Stimulated activated CD8-positive, alpha-beta memory T cell treated with anti-CD3 and anti-CD28 coated beads, Interleukin-15, amount 100 ng/mL, for 48 hours (primary cell): ENCODE results near the gene C19orf38.
"Not testable (repeated sequence)": the region's sequence is repeated elsewhere in the genome, so short reads cannot be mapped to it uniquely, and the experiment has no call there.

ENCODE experiments used
- DNase-seq, 2 donors: peaks; one replicate each; pipeline ENCODE4 v3.0.0-alpha.2; 2020; ENCODE audit warnings: low read depth in 2 of 2

C19orf38 gene

DNA sequence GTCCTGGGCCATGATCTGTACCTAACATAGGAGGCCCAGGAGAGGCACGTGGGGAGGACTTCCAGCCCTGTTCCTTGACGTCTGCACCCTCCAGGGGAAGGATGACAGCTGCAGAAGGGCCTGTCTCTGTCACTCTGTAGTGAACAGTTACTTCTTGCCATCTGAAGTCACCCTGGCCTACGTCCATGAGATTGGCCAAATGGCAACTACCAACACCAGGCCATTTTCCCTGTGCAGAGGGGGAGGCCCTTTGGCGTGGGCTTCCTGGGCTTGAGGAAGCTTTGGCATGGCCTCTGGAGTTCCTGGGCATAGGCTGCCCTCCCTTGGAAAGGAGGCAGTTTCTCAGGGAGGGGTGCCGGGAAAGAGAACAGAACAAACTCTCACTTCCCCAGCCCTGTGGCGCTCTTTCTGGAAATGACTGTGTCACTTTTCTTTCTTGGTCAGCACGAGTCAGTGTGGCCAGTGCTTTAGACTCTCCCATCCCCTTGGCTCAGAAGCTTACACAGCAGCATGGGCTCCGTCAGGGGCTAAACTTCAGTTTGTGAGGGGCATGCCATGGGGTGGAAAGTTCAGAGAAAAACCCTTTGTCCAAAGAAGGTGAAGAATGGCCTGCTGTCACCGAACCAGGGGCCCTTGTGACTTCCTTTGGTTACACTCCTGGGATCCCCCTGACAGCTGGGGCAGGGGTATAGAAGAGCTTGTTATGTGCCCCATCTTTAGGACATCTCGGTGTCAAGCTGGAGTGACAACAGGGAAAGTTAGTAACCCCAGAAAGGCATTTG, 28.4 kb downstream of the C19orf38 start:
- DNase-seq, result no peak

GRCh38 chr19:10877608-10878007, 29.4 kb downstream of the C19orf38 start:
- DNase-seq, result not testable (repeated sequence)

DNA sequence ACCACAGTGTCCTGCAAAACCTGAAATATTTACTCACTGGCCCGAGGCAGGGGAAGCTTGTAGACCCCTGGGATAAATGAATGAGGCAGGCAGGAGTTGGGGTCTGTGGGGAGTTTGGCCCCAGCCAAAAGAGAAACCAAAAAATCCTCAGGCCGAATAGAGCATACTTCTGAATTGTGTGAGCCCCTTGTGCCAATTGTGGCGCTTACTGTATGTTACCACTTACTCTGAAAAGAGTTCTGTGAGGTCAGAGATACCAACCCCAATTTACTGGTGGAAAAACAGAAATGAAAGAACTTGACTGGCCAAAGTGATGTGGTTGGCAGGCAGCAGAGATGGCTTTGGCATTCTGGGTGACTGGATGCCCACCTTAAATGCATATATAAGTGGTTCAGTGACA, 30.0 kb downstream of the C19orf38 start:
- DNase-seq, result no peak

DNA sequence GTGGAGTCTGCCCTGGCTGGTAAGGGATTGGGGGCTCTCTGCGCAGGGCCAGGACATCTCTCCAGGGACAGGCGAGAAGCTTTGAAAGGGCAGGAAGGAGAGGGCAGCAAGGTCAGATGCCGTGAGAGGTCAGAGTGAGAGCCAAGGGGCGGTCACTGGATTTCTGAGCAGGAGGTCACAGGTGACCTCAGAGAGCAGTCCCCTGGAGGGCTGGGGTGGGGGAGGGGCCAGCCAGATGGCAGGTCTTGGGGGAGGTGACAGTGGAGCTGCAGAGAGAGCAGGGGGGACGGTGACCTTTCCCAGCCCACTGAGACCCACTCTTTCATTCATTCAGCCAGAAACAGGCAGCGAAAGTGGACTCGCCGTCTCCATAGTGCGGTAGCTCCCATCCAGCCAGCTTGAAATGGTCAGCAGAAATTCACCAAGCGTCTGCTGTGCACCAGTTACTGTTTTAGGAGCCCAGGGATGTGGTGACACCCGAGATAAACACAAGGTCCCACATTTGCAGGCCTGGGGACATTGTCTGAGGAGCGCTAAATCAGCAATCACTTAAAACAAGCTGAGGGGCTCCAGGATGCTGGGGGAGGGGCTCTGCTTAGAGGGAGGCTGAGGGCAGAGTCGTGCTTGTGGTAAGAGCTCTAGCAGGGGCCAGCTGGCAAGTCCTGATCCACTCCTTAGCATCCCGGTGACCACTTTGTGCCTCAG, 33.3 kb downstream of the C19orf38 start:
- no peak for DNase-seq

- no peak for DNase-seq
Measured at GRCh38 chr19:10882108-10882457, 33.9 kb downstream of the C19orf38 start.

- DNase-seq, result no peak
Measured at GRCh38 chr19:10884274-10884673, 36.1 kb downstream of the C19orf38 start.

DNA sequence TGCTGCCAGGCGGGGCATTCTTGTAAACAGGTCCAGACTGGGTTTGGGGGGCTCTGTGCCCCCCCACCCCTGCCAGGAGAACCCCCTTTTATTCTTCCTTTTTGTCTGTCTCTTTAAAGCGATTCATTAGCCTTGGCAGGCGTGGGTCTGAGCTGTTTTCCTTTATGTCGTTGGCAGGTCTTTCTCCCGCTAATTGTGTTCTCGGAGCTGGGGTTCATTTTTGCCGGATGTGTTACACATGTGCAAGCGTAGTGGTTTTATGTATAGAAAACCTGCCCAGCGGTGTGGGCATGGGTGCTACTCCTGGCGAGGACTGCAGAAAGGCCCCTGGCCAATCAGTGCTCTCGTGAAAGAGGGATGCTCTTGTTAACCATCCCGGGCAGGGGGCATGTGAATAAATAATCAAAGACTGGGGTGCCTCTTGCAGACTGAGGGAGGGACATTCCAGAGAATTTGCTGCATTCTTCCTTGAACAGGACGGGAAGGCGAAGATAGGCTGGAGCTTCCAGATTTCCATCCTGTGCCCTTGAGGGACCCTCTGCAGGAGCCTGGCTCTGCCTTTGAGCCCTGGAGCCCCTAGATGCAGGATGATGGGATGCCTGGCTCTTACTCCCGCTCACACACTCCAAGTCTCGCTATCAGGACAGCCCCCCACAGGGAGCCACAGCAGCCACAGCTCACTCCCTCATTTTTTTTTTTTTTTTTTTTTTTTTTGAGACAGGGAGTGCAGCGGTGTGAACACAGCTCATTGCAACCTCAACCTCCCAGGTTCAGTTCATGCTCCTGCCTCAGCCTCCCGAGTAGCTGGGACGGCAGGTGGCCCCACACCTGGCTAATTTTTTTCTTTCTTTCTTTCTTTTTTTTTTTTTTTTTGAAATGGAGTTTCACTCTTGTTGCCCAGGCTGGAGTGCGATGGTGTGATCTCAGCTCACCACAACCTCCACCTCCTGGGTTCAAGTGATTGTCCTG, 37.3 kb downstream of the C19orf38 start:
- DNase-seq, result no peak

DNA sequence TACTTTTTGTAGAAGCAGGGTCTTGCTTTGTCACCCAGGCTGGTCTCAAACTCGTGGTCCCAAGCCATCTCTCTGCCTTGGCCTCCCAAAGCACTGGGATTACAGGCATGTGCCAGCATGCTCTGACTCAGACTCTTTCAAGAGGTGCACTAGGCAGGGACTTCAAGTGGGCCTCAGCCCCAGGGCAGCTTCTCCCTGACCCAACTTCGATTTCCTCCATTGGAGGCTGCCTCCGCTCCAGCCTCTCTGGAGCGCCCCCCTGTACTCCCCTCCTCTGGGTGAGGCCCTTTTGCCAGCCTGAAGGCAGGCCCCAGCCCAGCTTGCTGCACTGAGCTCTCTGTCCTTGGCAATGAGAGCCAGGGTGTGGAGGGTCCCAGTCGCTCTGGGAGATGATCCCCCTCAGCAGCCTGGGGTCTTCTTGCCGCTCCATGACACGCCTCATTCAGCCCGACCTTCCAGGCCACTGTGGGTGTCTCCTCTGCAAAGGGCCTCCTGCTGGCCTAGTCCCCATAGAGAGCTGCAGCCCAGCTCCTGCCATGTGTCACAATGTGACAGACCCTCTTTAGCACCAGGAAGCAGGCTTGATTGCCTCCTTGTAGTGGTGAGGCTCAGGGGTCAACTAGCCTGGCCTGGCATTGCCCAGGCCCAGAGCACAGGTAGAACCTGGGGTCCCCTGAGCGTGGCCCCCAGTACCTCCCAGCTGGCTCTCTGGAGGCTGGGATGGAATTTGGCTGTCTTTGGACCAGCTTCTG, 39.6 kb downstream of the C19orf38 start:
- no peak for DNase-seq

DNA sequence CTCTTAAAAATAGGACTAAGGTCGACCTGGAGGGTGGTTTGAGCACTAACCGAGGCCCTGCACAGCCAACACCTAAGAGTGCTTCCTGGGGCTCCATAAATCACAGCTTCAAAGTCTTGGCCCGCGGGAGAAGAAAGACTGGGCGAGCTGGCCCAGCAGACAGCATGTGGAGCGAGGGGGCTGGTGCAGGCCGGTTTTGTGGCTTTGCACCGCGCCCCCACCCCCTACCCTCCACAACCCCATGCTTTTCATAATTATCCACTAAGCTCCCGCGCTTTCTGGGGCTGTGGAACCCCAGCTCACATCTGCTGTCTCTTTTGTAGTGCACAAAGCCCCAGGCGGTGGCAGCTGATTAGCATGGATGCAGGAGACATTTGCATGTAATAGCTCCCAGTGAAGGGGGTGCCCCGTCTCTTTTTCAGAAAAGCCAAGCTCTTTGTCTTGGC, 40.2 kb downstream of the C19orf38 start:
- no peak for DNase-seq

DNA sequence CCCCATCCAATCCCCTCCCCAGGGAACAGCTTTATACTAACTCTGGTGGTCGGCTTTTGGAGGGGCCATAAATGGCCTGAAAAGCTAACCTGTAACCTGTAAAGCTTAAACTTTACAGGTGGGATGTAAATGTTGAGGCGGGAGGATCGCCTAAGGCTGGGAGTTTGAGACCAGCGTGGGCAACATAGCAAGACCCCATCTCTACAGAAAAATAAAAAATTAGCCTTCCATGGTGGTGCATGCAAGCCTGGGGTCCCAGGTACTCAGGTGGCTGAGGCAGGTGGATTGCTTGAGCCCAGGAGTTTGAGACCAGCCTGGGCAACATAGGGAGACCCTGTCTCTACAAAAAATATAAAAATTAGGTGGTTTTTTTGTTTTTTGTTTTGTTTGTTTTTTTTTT, 41.7 kb downstream of the C19orf38 start:
- no peak for DNase-seq

GRCh38 chr19:10891405-10892086, 43.3 kb downstream of the C19orf38 start:
- DNase-seq, result no peak

GRCh38 chr19:10892256-10892655, 44.0 kb downstream of the C19orf38 start:
- DNase-seq, result no peak

DNA sequence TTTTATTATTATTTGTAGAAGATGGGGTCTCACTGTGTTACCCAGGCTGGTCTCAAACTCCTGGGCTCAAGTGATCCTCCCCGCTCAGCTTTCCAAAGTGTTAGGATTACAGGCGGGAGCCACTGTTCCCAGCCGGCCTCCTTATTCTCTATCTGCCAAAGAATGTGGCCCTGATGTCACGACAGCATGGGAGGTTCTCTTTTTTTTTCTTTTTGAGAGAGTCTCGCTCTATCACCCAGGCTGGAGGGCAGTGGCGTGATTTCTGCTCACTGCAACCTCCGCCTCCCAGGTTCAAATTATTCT, 46.6 kb downstream of the C19orf38 start:
- DNase-seq, result no peak

DNA sequence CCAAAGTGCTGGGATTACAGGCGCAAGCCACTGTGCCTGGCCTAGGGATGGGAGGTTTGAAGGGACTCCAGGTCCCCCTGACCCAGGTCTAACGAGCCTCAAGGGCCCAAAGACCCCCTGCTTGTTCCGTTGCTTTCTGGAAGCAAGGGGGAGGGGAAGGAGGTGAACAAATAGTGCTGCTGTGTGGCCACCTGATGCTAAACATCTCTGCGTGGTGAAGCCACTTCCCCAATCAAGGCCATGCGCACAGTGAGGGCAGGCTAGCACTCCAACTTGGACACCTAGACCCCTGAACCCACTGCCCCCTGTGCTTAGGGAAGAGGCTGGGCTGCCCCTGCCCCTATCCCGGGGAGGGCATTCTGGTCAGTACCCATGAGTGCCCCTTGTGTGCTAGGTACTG, 47.1 kb downstream of the C19orf38 start:
- DNase-seq, result no peak

- no peak for DNase-seq
Measured at GRCh38 chr19:10895920-10896319, 47.7 kb downstream of the C19orf38 start.

DNA sequence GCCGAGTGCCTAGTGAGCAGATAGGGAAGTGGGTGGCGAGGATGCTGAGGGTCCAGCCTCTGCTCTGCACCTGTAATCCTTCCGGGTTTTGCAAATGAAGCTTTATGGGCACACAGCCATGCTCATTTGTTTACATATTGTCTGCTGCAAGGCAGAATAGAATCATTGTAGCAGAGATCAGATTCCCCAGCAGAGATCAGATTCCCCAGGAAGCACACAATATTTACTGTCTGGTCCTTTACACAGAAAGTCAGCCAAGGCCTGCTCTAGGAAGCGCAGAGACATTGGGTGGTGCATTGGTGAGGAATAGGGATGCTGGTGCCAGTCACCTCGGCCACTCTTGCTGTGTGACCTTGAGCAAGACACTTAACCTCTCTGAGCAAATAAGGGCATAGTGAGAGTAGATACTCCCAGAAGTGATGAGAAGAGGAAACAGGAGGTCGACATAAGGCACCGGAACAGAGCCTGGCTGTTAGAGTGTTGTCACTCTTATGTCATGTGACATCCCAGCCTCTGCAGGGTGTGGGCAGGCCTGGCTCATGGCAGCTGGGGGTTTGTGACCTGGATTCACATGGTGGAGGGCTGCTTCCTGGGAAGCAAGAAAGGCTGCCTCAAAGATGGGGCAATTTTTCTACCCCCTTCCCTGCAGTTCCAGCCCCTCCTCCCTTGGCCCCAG, 48.8 kb downstream of the C19orf38 start:
- DNase-seq, result no peak

GRCh38 chr19:10898633-10899032, 50.4 kb downstream of the C19orf38 start:
- DNase-seq, result no peak

GRCh38 chr19:10899151-10899653, 51.0 kb downstream of the C19orf38 start:
- no peak for DNase-seq

GRCh38 chr19:10907925-10908324, 59.7 kb downstream of the C19orf38 start:
- DNase-seq, result no peak

- no peak for DNase-seq
Measured at GRCh38 chr19:10908380-10908960, 60.3 kb downstream of the C19orf38 start.
